A549 (cell line): Measurements from ENCODE around the gene UNC45B. TPM values are rescaled to one million over a fixed set of nuclear protein-coding genes. Genes with fewer than 3 reads are reported as not detected.
A peak's percentile ranks its signal among the peaks of the same experiment; 100 is the strongest.

Experiments
- ATAC-seq, 2 experiments: fragments of 200-7000 bp in 1 of 2; fragments of >200 bp in 1 of 2; cut with Nextera tagmentation in 1 of 2; cut with Tn5 transposase in 1 of 2; 3 replicates each; pipeline versions ENCODE4 v1.8.0 to v1.9.1; 2018 to 2020; ENCODE audit warnings: mild to moderate bottlenecking in 1 of 2, moderate library complexity in 1 of 2
- CTCF ChIA-PET: fragments of 300-600 bp; sonication (Branson Sonifier 250); formaldehyde crosslinking; extraction: SDS; loops from one replicate; lab custom pipeline; 2021; ENCODE audit warnings: antibody characterized with exemption, inconsistent platforms; lab: Yijun Ruan, JAX
- POLR2A ChIA-PET: fragments of 350-600 bp; formaldehyde crosslinking; extraction: SDS; loops from one replicate; lab custom pipeline; 2021; ENCODE audit warnings: antibody characterized with exemption, inconsistent platforms; lab: Yijun Ruan, JAX
- DNase-seq, 2 experiments: peaks; one replicate each; pipeline versions ENCODE4 v3.0.0 to v3.0.0-alpha.2; 2011 to 2016; ENCODE audit warnings: low read depth in 1 of 2, low spot score in 1 of 2
- FAIRE-seq: peaks from 2 replicates; lab custom pipeline; 2011; peaks lifted over from hg19 to GRCh38; lab: Jason Lieb, UNC
- H3K27ac ChIP-seq, 2 experiments: fragments of >200 bp; sonication (Bioruptor Twin); formaldehyde crosslinking; 3 replicates each; pipeline ENCODE4 v1.5.1; 2016 to 2017
- H3K4me1 ChIP-seq: fragments of >200 bp; sonication (Bioruptor Twin); formaldehyde crosslinking; 3 replicates; pipeline ENCODE4 v1.6.1; 2016
- H3K4me2 ChIP-seq: fragments of >200 bp; sonication (Bioruptor Twin); formaldehyde crosslinking; 3 replicates; pipeline ENCODE4 v1.6.1; 2016
- H3K4me3 ChIP-seq: fragments of >200 bp; sonication (Bioruptor Twin); formaldehyde crosslinking; 3 replicates; pipeline ENCODE4 v1.5.1; 2016
- H3K9me3 ChIP-seq: fragments of >200 bp; sonication (Bioruptor Twin); formaldehyde crosslinking; 3 replicates; pipeline ENCODE4 v1.6.1; 2016
- ATOH8 ChIP-seq: fragments of 250-450 bp; sonication (Bioruptor Pico); IDR thresholded peaks from 2 replicates; pipeline ENCODE4 v1.5.0; 2020; ENCODE audit warnings: low read depth, mild to moderate bottlenecking, moderate library complexity
- BCL3 ChIP-seq: fragments of >200 bp; sonication (Bioruptor Twin); formaldehyde crosslinking; IDR thresholded peaks from 3 replicates; pipeline ENCODE4 v1.6.1; 2016
- CBX8 ChIP-seq: fragments of 200-600 bp; sonication (generic); IDR thresholded peaks from 2 replicates; pipeline ENCODE4 v1.6.1; 2016
- CEBPB ChIP-seq, 2 experiments: fragments of >200 bp in 1 of 2; sonication (Bioruptor Twin) in 1 of 2; formaldehyde crosslinking in 1 of 2; IDR thresholded peaks; 2 replicates each; pipeline ENCODE4 v1.6.1; 2012 to 2016
- CHD2 ChIP-seq: fragments of 150-350 bp; IDR thresholded peaks from 2 replicates; pipeline ENCODE4 v1.6.1; 2014; ENCODE audit warnings: low read length; ENCODE audit not compliant: partially characterized antibody
- CTCF ChIP-seq: fragments of >200 bp; sonication (Bioruptor Twin); formaldehyde crosslinking; IDR thresholded peaks from 3 replicates; pipeline ENCODE4 v1.5.1; 2016
- E2F6 ChIP-seq: IDR thresholded peaks from 2 replicates; pipeline ENCODE4 v1.6.1; 2012; ENCODE audit warnings: low read depth, borderline replicate concordance
- EHF ChIP-seq: fragments of 250-450 bp; sonication (Bioruptor Pico); IDR thresholded peaks from 2 replicates; pipeline ENCODE4 v1.5.0; 2020; ENCODE audit warnings: mild to moderate bottlenecking
- ELK1 ChIP-seq: fragments of 150-350 bp; IDR thresholded peaks from 2 replicates; pipeline ENCODE4 v1.6.1; 2014; ENCODE audit warnings: low read depth, mild to moderate bottlenecking, low read length
- ESRRA ChIP-seq: fragments of 150-350 bp; IDR thresholded peaks from 2 replicates; pipeline ENCODE4 v1.6.1; 2014; ENCODE audit warnings: mild to moderate bottlenecking, low read length, borderline replicate concordance
- FOXS1 ChIP-seq: fragments of 250-450 bp; sonication (Bioruptor Pico); IDR thresholded peaks from 2 replicates; pipeline ENCODE4 v1.5.0; 2020; ENCODE audit warnings: mild to moderate bottlenecking, moderate library complexity
- HDAC2 ChIP-seq: fragments of 200-600 bp; sonication (generic); IDR thresholded peaks from 2 replicates; pipeline ENCODE4 v1.6.1; 2016
- HOXB5 ChIP-seq: fragments of 250-450 bp; sonication (Bioruptor Pico); IDR thresholded peaks from 2 replicates; pipeline ENCODE4 v1.5.0; 2020; ENCODE audit warnings: mild to moderate bottlenecking, moderate library complexity
- JUN ChIP-seq, 2 experiments: fragments of >200 bp; sonication (Bioruptor Twin); formaldehyde crosslinking; IDR thresholded peaks; 2 replicates in 1 of 2; 3 replicates in 1 of 2; pipeline ENCODE4 v1.6.1; 2016 to 2017
- JUNB ChIP-seq: fragments of >200 bp; sonication (Bioruptor Twin); formaldehyde crosslinking; IDR thresholded peaks from 2 replicates; pipeline ENCODE4 v1.6.1; 2016
- NPAS2 ChIP-seq: fragments of 250-450 bp; sonication (Bioruptor Pico); IDR thresholded peaks from 2 replicates; pipeline ENCODE4 v1.8.0; 2022; ENCODE audit warnings: mild to moderate bottlenecking, moderate library complexity, borderline replicate concordance
- PHF8 ChIP-seq: fragments of 200-600 bp; sonication (generic); IDR thresholded peaks from 2 replicates; pipeline ENCODE4 v1.6.1; 2016; ENCODE audit warnings: low read depth, mild to moderate bottlenecking, antibody characterized with exemption, moderate library complexity, borderline replicate concordance
- POLR2A ChIP-seq: IDR thresholded peaks from 2 replicates; pipeline ENCODE4 v1.6.1; 2012; ENCODE audit warnings: mild to moderate bottlenecking, low read length
- RAD21 ChIP-seq, 2 experiments: fragments of >200 bp in 1 of 2; sonication (Bioruptor Twin) in 1 of 2; formaldehyde crosslinking in 1 of 2; IDR thresholded peaks in 1 of 2; conservative IDR thresholded peaks in 1 of 2; 2 replicates in 1 of 2; 3 replicates in 1 of 2; pipeline ENCODE4 v1.6.1; 2012 to 2018; ENCODE audit warnings: inconsistent platforms in 1 of 2
- RCOR1 ChIP-seq: fragments of 150-350 bp; IDR thresholded peaks from 2 replicates; pipeline ENCODE4 v1.6.1; 2014; ENCODE audit warnings: antibody characterized with exemption, low read length, low read depth
- REST ChIP-seq: fragments of 200-600 bp; sonication (generic); IDR thresholded peaks from 2 replicates; pipeline ENCODE4 v1.6.1; 2016; ENCODE audit warnings: antibody characterized with exemption, mild to moderate bottlenecking, moderate library complexity
- SMC3 ChIP-seq: fragments of >200 bp; sonication (Bioruptor Twin); formaldehyde crosslinking; IDR thresholded peaks from 3 replicates; pipeline ENCODE4 v1.6.1; 2018; ENCODE audit warnings: inconsistent platforms
- ZC3H11A ChIP-seq: fragments of 450-650 bp; IDR thresholded peaks from 2 replicates; pipeline ENCODE4 v1.6.1; 2014; ENCODE audit warnings: antibody characterized with exemption, mild to moderate bottlenecking
- ZNF302 ChIP-seq: fragments of 250-450 bp; sonication (Bioruptor Pico); IDR thresholded peaks from 2 replicates; pipeline ENCODE4 v1.9.0; 2021; ENCODE audit warnings: inconsistent platforms, mild to moderate bottlenecking, moderate library complexity
- WGBS: methylation state at CpG from one replicate; pipeline ENCODE4 v1.1.6; 2017; ENCODE audit errors: missing lambda C conversion rate; 5-methylcytosine and 5-hydroxymethylcytosine counted together
- polyA plus RNA-seq, 4 experiments: library from polyadenylated mRNA; depleted of rRNA in 3 of 4; stranded (reverse); fragments of >200 nt; fragmentation: RNase III in 1 of 4; extraction: RNeasy Plus Mini Kit Qiagen cat#74134 plus additional on column Dnase treatment in 1 of 4; gene quantifications; 2 replicates in 3 of 4; 3 replicates in 1 of 4; pipeline ENCODE4 v1.2.3, GENCODE V29; 2011 to 2017

The UNC45B gene
- polyA plus RNA-seq, 2 of the 4 experiments (the other 2 are of a cell fraction) = not detected

- no peak for ATAC-seq
- no peak for TF ChIP-seq BCL3
- no peak for TF ChIP-seq CEBPB (IDR thresholded peaks at IDR 0.05)
- TF ChIP-seq ZNF302 (CRISPR knock-in tag) = no peak
- no peak for TF ChIP-seq SMC3
- TF ChIP-seq HDAC2 = no peak
- TF ChIP-seq ATOH8 (CRISPR knock-in tag) = no peak
- TF ChIP-seq EHF (CRISPR knock-in tag) = no peak
- H3K27ac ChIP-seq = no peak overlapping the region
- no peak for DNase-seq
- no peak overlapping the region for H3K4me2 ChIP-seq
- POLR2A ChIA-PET = no interaction called here
- H3K4me1 ChIP-seq = peaks cover 6% of the 10 kb centered on the region; the same call in 2 of the 3 replicates
- no peaks in the 10 kb centered on the region for H3K9me3 ChIP-seq
- FAIRE-seq = no peak
- CTCF ChIA-PET = interaction anchor here (0.5 to 13.9 kb wide), 10 partner anchors 7 to 578 kb away, joined by 3 to 308 read pairs (median 5); partner anchors contain the start of gene SLFN12L
- no peak overlapping the region for H3K4me3 ChIP-seq
- 70% methylated on average over 17 of the region's 17 CpGs for WGBS
These were observed 22.3 kb downstream of the UNC45B start for GRCh38 chr17:35169835-35170363.

GRCh38 chr17:35170968-35171771, 23.6 kb downstream of the UNC45B start:
- POLR2A ChIA-PET = interaction anchor here (0.7 to 0.9 kb wide), 3 partner anchors 72 to 368 kb away, joined by 3 to 5 read pairs (median 3); partner anchors contain the start of gene SLFN5
- FAIRE-seq (peak; percentile 36), DNase-seq (peak; percentile 37 to 49), ATAC-seq (peak; percentile 67 to 79; a peak in 5 of 6 replicates)
- CTCF ChIA-PET = interaction anchor here (0.6 to 13.9 kb wide), 18 partner anchors 9 to 576 kb away, joined by 3 to 308 read pairs (median 4); partner anchors contain the start of genes SLFN12L and SLFN5
- H3K4me1 ChIP-seq = peaks cover 6% of the 10 kb centered on the region; the same call in 2 of the 3 replicates
- 54% methylated on average over 18 of the region's 18 CpGs for WGBS
- H3K4me3 ChIP-seq = no peak overlapping the region
- H3K27ac ChIP-seq = no peak overlapping the region
- H3K4me2 ChIP-seq = no peak overlapping the region
- no peaks in the 10 kb centered on the region for H3K9me3 ChIP-seq
- TF ChIP-seq CTCF (peak; percentile 81), CHD2 (no peak), CBX8 (no peak), JUN (IDR thresholded peaks at IDR 0.05) (no peak), ELK1 (no peak), NPAS2 (CRISPR knock-in tag) (no peak), SMC3 (peak; percentile 94), POLR2A (no peak), RAD21 (conservative IDR thresholded peaks at IDR 0.05 in 1 of 2, IDR thresholded peaks at IDR 0.05 in 1 of 2) (peak; percentile 75 to 89), ZC3H11A (no peak), EHF (CRISPR knock-in tag) (no peak), ESRRA (no peak), ATOH8 (CRISPR knock-in tag) (no peak), PHF8 (no peak), RCOR1 (no peak), REST (no peak), HOXB5 (CRISPR knock-in tag) (no peak), FOXS1 (CRISPR knock-in tag) (no peak), JUNB (no peak), E2F6 (no peak)
